ENCODE results near the gene HOMER2.
A peak's percentile ranks its signal among the peaks of the same experiment; 100 is the strongest.
"Not testable (repeated sequence)": the region's sequence is repeated elsewhere in the genome, so short reads cannot be mapped to it uniquely, and the experiment has no call there.

Gene HOMER2

GRCh38 chr15:82895983-82896382, 56.5 kb downstream of the HOMER2 start (continued):
- TF ChIP-seq, protein P1, sequence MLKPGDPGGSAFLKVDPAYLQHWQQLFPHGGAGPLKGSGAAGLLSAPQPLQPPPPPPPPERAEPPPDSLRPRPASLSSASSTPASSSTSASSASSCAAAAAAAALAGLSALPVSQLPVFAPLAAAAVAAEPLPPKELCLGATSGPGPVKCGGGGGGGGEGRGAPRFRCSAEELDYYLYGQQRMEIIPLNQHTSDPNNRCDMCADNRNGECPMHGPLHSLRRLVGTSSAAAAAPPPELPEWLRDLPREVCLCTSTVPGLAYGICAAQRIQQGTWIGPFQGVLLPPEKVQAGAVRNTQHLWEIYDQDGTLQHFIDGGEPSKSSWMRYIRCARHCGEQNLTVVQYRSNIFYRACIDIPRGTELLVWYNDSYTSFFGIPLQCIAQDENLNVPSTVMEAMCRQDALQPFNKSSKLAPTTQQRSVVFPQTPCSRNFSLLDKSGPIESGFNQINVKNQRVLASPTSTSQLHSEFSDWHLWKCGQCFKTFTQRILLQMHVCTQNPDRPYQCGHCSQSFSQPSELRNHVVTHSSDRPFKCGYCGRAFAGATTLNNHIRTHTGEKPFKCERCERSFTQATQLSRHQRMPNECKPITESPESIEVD (tag by site-specific recombination; IDR thresholded peaks at IDR 0.05), result no peak
- TF ChIP-seq ZNF792 (tag by site-specific recombination; IDR thresholded peaks at IDR 0.05), result no peak
- no peak for TF ChIP-seq ZNF292 (tag by site-specific recombination; IDR thresholded peaks at IDR 0.05; ENCODE audit: borderline replicate concordance, low read depth)
- TF ChIP-seq ZNF530 (tag by site-specific recombination; IDR thresholded peaks at IDR 0.05; ENCODE audit: low read depth), result no peak
- no peak for TF ChIP-seq EGR2 (tag by site-specific recombination; IDR thresholded peaks at IDR 0.05; ENCODE audit: low read depth)
- TF ChIP-seq, protein P2, sequence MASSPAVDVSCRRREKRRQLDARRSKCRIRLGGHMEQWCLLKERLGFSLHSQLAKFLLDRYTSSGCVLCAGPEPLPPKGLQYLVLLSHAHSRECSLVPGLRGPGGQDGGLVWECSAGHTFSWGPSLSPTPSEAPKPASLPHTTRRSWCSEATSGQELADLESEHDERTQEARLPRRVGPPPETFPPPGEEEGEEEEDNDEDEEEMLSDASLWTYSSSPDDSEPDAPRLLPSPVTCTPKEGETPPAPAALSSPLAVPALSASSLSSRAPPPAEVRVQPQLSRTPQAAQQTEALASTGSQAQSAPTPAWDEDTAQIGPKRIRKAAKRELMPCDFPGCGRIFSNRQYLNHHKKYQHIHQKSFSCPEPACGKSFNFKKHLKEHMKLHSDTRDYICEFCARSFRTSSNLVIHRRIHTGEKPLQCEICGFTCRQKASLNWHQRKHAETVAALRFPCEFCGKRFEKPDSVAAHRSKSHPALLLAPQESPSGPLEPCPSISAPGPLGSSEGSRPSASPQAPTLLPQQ (tag by site-specific recombination; IDR thresholded peaks at IDR 0.05), result no peak
- no peak for TF ChIP-seq FEZF1 (tag by site-specific recombination; IDR thresholded peaks at IDR 0.05)
- TF ChIP-seq ZNF138 (tag by site-specific recombination; IDR thresholded peaks at IDR 0.05; ENCODE audit: borderline replicate concordance), result no peak
- TF ChIP-seq OSR2 (tag by site-specific recombination; IDR thresholded peaks at IDR 0.05), result no peak
- TF ChIP-seq ZNF280C (tag by site-specific recombination; IDR thresholded peaks at IDR 0.05), result no peak
- TF ChIP-seq ZNF274 (IDR thresholded peaks at IDR 0.05; ENCODE audit: low read length), result no peak
- no peak for TF ChIP-seq ZNF274 (tag by site-specific recombination; IDR thresholded peaks at IDR 0.05; ENCODE audit: borderline replicate concordance)

- Histone ChIP-seq H3K4me3 (ENCODE audit: low read depth, low read length) (no peak overlapping the region), H3K36me3 (ENCODE audit: control insufficient read depth in 2 of 2, insufficient read depth in 1 of 2, low read length in 2 of 2) (no peaks in the 10 kb centered on the region), H3K4me1 (ENCODE audit: control insufficient read depth, insufficient read depth, low read length) (no peaks in the 10 kb centered on the region), H3K27ac (ENCODE audit: extremely low read depth, low read depth, low read length) (no peak overlapping the region), H3K9me3 (ENCODE audit: control insufficient read depth, insufficient read depth, low read depth, low read length) (no peaks in the 10 kb centered on the region)
- POLR2A ChIA-PET, result interaction anchor here (0.6 kb wide), 1 partner anchor 68 kb away, joined by 3 read pairs; no protein-coding TSS in a partner anchor
- CTCF ChIA-PET, result interaction anchor here (0.6 kb wide), 1 partner anchor 688 kb away, joined by 5 read pairs; no protein-coding TSS in a partner anchor
- peak; percentile 20; the same call in 1 of the 2 replicates for TF ChIP-seq ZNF600 (tag by site-specific recombination; IDR thresholded peaks at IDR 0.05)
- TF ChIP-seq ZNF624 (tag by site-specific recombination; IDR thresholded peaks at IDR 0.05), result no peak
Observed at GRCh38 chr15:82894971-82895520, 57.5 kb downstream of the HOMER2 start.

DNA sequence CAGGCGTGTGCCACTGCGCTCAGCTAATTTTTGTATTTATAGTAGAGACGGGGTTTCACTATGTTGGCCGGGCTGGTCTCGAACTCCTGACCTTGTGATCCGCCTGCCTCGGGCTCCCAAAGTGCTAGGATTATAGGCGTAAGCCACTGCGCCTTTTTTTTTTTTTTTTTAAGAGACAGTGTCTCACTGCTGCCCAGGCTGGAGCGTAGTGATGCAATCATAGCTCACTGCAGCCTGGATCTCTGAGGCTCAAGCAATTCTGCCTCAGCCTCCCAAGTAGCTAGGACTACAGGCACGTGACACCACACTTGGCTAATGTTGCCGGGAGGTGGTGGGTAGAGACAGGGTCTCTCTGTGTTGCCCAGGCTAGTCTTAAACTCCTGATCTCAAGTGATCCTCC, 59.0 kb downstream of the HOMER2 start:
- CTCF ChIA-PET, result interaction anchor here (0.6 to 0.8 kb wide), 2 partner anchors 43 to 47 kb away, joined by 4 read pairs; no protein-coding TSS in a partner anchor
- H3K27ac ChIP-seq (ENCODE audit: extremely low read depth, low read depth, low read length); H3K4me1 ChIP-seq (ENCODE audit: control insufficient read depth, insufficient read depth, low read length); H3K4me3 ChIP-seq (ENCODE audit: low read depth, low read length); H3K36me3 ChIP-seq (ENCODE audit: control insufficient read depth in 2 of 2, insufficient read depth in 1 of 2, low read length in 2 of 2); H3K9me3 ChIP-seq (ENCODE audit: control insufficient read depth, insufficient read depth, low read depth, low read length): not testable (repeated sequence)
- POLR2A ChIA-PET, result interaction anchor here (0.6 to 0.7 kb wide), 2 partner anchors 8 to 361 kb away, joined by 3 to 4 read pairs; no protein-coding TSS in a partner anchor

Data from HEK293 (cell line).